LoVo (cell line): ENCODE data around the gene BICC1.

Experiments
- DNase-seq: peaks from one replicate; pipeline ENCODE4 v3.0.0-alpha.2; 2016; ENCODE audit warnings: low spot score

Gene BICC1

GRCh38 chr10:58512491-58513187 is at the start of gene BICC1:
BICC1 (plus strand) TSS chr10:58512872; CDS start chr10:58513144, 272 bp downstream.
- peak; percentile 30 for DNase-seq

GRCh38 chr10:58464956-58465355 is 47.7 kb upstream of the BICC1 start:
- no peak for DNase-seq

- DNase-seq: no peak
Measured at GRCh38 chr10:58465629-58466028, 47.0 kb upstream of the BICC1 start.

- DNase-seq: no peak
Measured at GRCh38 chr10:58467931-58468635, 44.6 kb upstream of the BICC1 start.

GRCh38 chr10:58473976-58474375 is 38.7 kb upstream of the BICC1 start:
- peak; percentile 8 for DNase-seq

- no peak for DNase-seq
Measured at GRCh38 chr10:58475322-58476277, 37.1 kb upstream of the BICC1 start.

GRCh38 chr10:58477122-58477521 is 35.5 kb upstream of the BICC1 start:
- no peak for DNase-seq

- no peak for DNase-seq
Measured at GRCh38 chr10:58477902-58478301, 34.8 kb upstream of the BICC1 start.

- DNase-seq: no peak
Measured at GRCh38 chr10:58479045-58479444, 33.6 kb upstream of the BICC1 start.

- no peak for DNase-seq
Measured at GRCh38 chr10:58480321-58480720, 32.4 kb upstream of the BICC1 start.

GRCh38 chr10:58481569-58482109 is 31.0 kb upstream of the BICC1 start:
- DNase-seq: no peak

- no peak for DNase-seq
Measured at GRCh38 chr10:58486821-58487220, 25.9 kb upstream of the BICC1 start.

GRCh38 chr10:58488921-58489320 is 23.8 kb upstream of the BICC1 start:
- DNase-seq: no peak

- DNase-seq: no peak
Measured at GRCh38 chr10:58502956-58503355, 9.7 kb upstream of the BICC1 start.

- no peak for DNase-seq
Measured at GRCh38 chr10:58508316-58508715, 4.4 kb upstream of the BICC1 start.

- DNase-seq: no peak
Measured at GRCh38 chr10:58511765-58512490, 744 bp upstream of the BICC1 start.

- peak; percentile 9 for DNase-seq
Measured at GRCh38 chr10:58513188-58514110, 777 bp downstream of the BICC1 start.

GRCh38 chr10:58514111-58514770 is 1.6 kb downstream of the BICC1 start:
- no peak for DNase-seq

GRCh38 chr10:58515291-58515941 is 2.7 kb downstream of the BICC1 start:
- DNase-seq: no peak
